DOHH2 (cell line): Measurements from ENCODE around the gene HADHA.

Experiments used
- H3F3A ChIP-seq: fragments of 200-600 bp; sonication (generic), shearing (Covaris generic); 2 replicates; pipeline ENCODE4 v1.6.0; 2016; ENCODE audit warnings: antibody characterized with exemption, mild to moderate bottlenecking; ENCODE audit not compliant: control insufficient read depth, insufficient read depth
- H3K27ac ChIP-seq: fragments of 200-600 bp; sonication (generic); 2 replicates; pipeline ENCODE4 v1.5.1; 2014; ENCODE audit warnings: low read depth, mild to moderate bottlenecking, low read length, moderate library complexity
- H3K27me3 ChIP-seq: fragments of 200-600 bp; sonication (generic); 2 replicates; pipeline ENCODE4 v1.6.1; 2014; ENCODE audit warnings: mild to moderate bottlenecking, low read length, mixed read lengths; ENCODE audit not compliant: control insufficient read depth
- H3K36me3 ChIP-seq: fragments of 200-600 bp; sonication (generic); 2 replicates; pipeline ENCODE4 v1.6.1; 2014; ENCODE audit warnings: mild to moderate bottlenecking, low read length, moderate library complexity, mixed read lengths; ENCODE audit not compliant: control insufficient read depth
- H3K4me1 ChIP-seq: fragments of 200-600 bp; sonication (generic); 2 replicates; pipeline ENCODE4 v1.6.1; 2014; ENCODE audit warnings: mild to moderate bottlenecking, low read length, mixed read lengths; ENCODE audit not compliant: control insufficient read depth
- H3K4me2 ChIP-seq: fragments of 200-600 bp; sonication (generic); 2 replicates; pipeline ENCODE4 v1.6.0; 2014; ENCODE audit warnings: mild to moderate bottlenecking, low read length, moderate library complexity
- H3K4me3 ChIP-seq: fragments of 200-600 bp; sonication (generic); 2 replicates; pipeline ENCODE4 v1.5.1; 2014; ENCODE audit warnings: mild to moderate bottlenecking, low read length, mixed read lengths
- H3K79me2 ChIP-seq: fragments of 200-600 bp; sonication (generic); 2 replicates; pipeline ENCODE4 v1.6.1; 2014; ENCODE audit warnings: mild to moderate bottlenecking, low read length, mixed read lengths; ENCODE audit not compliant: control insufficient read depth
- H3K9me2 ChIP-seq: fragments of 200-600 bp; sonication (generic); replicated peaks from 2 replicates; pipeline ENCODE4 v1.6.1; 2014; ENCODE audit warnings: mild to moderate bottlenecking, low read length, mixed read lengths; ENCODE audit not compliant: control insufficient read depth
- H3K9me3 ChIP-seq: fragments of 200-600 bp; sonication (generic); 2 replicates; pipeline ENCODE4 v1.6.1; 2014; ENCODE audit warnings: antibody characterized with exemption, low read length, mixed read lengths; ENCODE audit not compliant: control insufficient read depth, insufficient read depth
- H4K20me1 ChIP-seq: fragments of 200-600 bp; sonication (generic); 2 replicates; pipeline ENCODE4 v1.6.0; 2014; ENCODE audit warnings: low read depth, mild to moderate bottlenecking, antibody characterized with exemption, low read length, moderate library complexity; ENCODE audit not compliant: control insufficient read depth, insufficient read depth
- CTCF ChIP-seq: fragments of 200-600 bp; sonication (generic); IDR thresholded peaks from one replicate; pipeline ENCODE4 v1.5.1; 2014; ENCODE audit warnings: antibody characterized with exemption, mild to moderate bottlenecking, low read depth, low read length; ENCODE audit not compliant: poor library complexity, severe bottlenecking
- EZH2phosphoT487 ChIP-seq: fragments of 200-600 bp; sonication (generic); IDR thresholded peaks from 2 replicates; pipeline ENCODE4 v1.6.1; 2017; ENCODE audit warnings: borderline replicate concordance, mild to moderate bottlenecking, antibody characterized with exemption, low read length, moderate library complexity, mixed read lengths

The HADHA gene

GRCh38 chr2:26189751-26190150 is 54.7 kb downstream of the HADHA start:
- Histone ChIP-seq H3K27me3 (no peaks in the 10 kb centered on the region), H4K20me1 (no peaks in the 10 kb centered on the region), H3K9me3 (no peaks in the 10 kb centered on the region), H3K36me3 (peaks cover 29% of the 10 kb centered on the region), H3K4me1 (0 out of 2 replicates have a peak, but pooled peaks cover 3% of the 10 kb centered on the region), H3K4me2 (no peak overlapping the region), H3K27ac (no peak overlapping the region), H3F3A (no peaks in the 10 kb centered on the region), H3K4me3 (no peak overlapping the region), H3K79me2 (no peaks in the 10 kb centered on the region), H3K9me2 (no peaks in the 10 kb centered on the region)
- TF ChIP-seq EZH2phosphoT487 (no peak), CTCF (no peak)

GRCh38 chr2:26189123-26189522 is 55.3 kb downstream of the HADHA start:
- no peaks in the 10 kb centered on the region for H3K9me3 ChIP-seq
- H4K20me1 ChIP-seq, result no peaks in the 10 kb centered on the region
- H3K9me2 ChIP-seq, result no peaks in the 10 kb centered on the region
- TF ChIP-seq CTCF, result no peak
- TF ChIP-seq EZH2phosphoT487, result no peak
- H3K79me2 ChIP-seq, result no peaks in the 10 kb centered on the region
- H3K4me1 ChIP-seq, result 0 out of 2 replicates have a peak, but pooled peaks cover 3% of the 10 kb centered on the region
- no peaks in the 10 kb centered on the region for H3K27me3 ChIP-seq
- H3F3A ChIP-seq, result no peaks in the 10 kb centered on the region
- no peak overlapping the region for H3K4me2 ChIP-seq
- H3K27ac ChIP-seq, result no peak overlapping the region
- H3K36me3 ChIP-seq, result peaks cover 23% of the 10 kb centered on the region
- no peak overlapping the region for H3K4me3 ChIP-seq

- Histone ChIP-seq H3K4me3 (no peak overlapping the region), H3K4me1 (0 out of 2 replicates have a peak, but pooled peaks cover 3% of the 10 kb centered on the region), H3K27ac (no peak overlapping the region), H3F3A (no peaks in the 10 kb centered on the region), H3K36me3 (peaks cover 13% of the 10 kb centered on the region), H3K9me3 (no peaks in the 10 kb centered on the region), H3K9me2 (no peaks in the 10 kb centered on the region), H3K79me2 (no peaks in the 10 kb centered on the region), H4K20me1 (no peaks in the 10 kb centered on the region), H3K4me2 (no peak overlapping the region), H3K27me3 (no peaks in the 10 kb centered on the region)
- TF ChIP-seq CTCF (no peak), EZH2phosphoT487 (no peak)
Observed at GRCh38 chr2:26187537-26188104, 56.8 kb downstream of the HADHA start.
